ENCODE data around the gene SHANK3. TPM values are rescaled to one million over a fixed set of nuclear protein-coding genes. Genes with fewer than 3 reads are reported as not detected.

SHANK3 gene
- total RNA-seq, 1 donor from 2014 or later = not detected

GRCh38 chr22:50717709-50718351 lies 45.2 kb downstream of the SHANK3 start:
- POLR2A ChIA-PET = no interaction called here
- DNase-seq (no peak), ATAC-seq (ENCODE audit: low read depth) (no peak)
- H3K36me3 Mint-ChIP-seq (ENCODE audit: low read depth) = no peaks in the 10 kb centered on the region
- H3K4me3 Mint-ChIP-seq = no peak overlapping the region
- H3K4me1 Mint-ChIP-seq = no peaks in the 10 kb centered on the region
- CTCF ChIA-PET = no interaction called here
- H3K27me3 Mint-ChIP-seq = no peaks in the 10 kb centered on the region
- intact Hi-C loops (cut with micrococcal nuclease) = no loop called here
- TF ChIP-seq, protein P1, sequence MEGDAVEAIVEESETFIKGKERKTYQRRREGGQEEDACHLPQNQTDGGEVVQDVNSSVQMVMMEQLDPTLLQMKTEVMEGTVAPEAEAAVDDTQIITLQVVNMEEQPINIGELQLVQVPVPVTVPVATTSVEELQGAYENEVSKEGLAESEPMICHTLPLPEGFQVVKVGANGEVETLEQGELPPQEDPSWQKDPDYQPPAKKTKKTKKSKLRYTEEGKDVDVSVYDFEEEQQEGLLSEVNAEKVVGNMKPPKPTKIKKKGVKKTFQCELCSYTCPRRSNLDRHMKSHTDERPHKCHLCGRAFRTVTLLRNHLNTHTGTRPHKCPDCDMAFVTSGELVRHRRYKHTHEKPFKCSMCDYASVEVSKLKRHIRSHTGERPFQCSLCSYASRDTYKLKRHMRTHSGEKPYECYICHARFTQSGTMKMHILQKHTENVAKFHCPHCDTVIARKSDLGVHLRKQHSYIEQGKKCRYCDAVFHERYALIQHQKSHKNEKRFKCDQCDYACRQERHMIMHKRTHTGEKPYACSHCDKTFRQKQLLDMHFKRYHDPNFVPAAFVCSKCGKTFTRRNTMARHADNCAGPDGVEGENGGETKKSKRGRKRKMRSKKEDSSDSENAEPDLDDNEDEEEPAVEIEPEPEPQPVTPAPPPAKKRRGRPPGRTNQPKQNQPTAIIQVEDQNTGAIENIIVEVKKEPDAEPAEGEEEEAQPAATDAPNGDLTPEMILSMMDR (IDR thresholded peaks at IDR 0.05) = no peak
- H3K9me3 Mint-ChIP-seq = no peaks in the 10 kb centered on the region
- no peak overlapping the region for H3K27ac Mint-ChIP-seq

- no peaks in the 10 kb centered on the region for H3K27me3 Mint-ChIP-seq
- ChIA-PET CTCF (no interaction called here), POLR2A (no interaction called here)
- intact Hi-C loops (cut with micrococcal nuclease) = no loop called here
- no peaks in the 10 kb centered on the region for H3K36me3 Mint-ChIP-seq (ENCODE audit: low read depth)
- H3K27ac Mint-ChIP-seq = no peak overlapping the region
- TF ChIP-seq, protein P1 (IDR thresholded peaks at IDR 0.05) = no peak
- no peak for ATAC-seq (ENCODE audit: low read depth)
- no peak for DNase-seq
- no peak overlapping the region for H3K4me3 Mint-ChIP-seq
- H3K4me1 Mint-ChIP-seq = no peaks in the 10 kb centered on the region
- H3K9me3 Mint-ChIP-seq = no peaks in the 10 kb centered on the region
Observed at GRCh38 chr22:50718352-50718709, 45.7 kb downstream of the SHANK3 start.

- Mint-ChIP-seq H3K27me3 (no peaks in the 10 kb centered on the region), H3K4me1 (peaks cover 7% of the 10 kb centered on the region), H3K4me3 (no peak overlapping the region), H3K9me3 (no peaks in the 10 kb centered on the region), H3K36me3 (ENCODE audit: low read depth) (no peaks in the 10 kb centered on the region), H3K27ac (no peak overlapping the region)
- TF ChIP-seq, protein P1 (IDR thresholded peaks at IDR 0.05) = no peak
- intact Hi-C loops (cut with micrococcal nuclease) = no loop called here
- ChIA-PET CTCF (no interaction called here), POLR2A (no interaction called here)
- DNase-seq = no peak
- ATAC-seq (ENCODE audit: low read depth) = no peak
Observed at GRCh38 chr22:50719814-50720300, 47.2 kb downstream of the SHANK3 start.

DNA sequence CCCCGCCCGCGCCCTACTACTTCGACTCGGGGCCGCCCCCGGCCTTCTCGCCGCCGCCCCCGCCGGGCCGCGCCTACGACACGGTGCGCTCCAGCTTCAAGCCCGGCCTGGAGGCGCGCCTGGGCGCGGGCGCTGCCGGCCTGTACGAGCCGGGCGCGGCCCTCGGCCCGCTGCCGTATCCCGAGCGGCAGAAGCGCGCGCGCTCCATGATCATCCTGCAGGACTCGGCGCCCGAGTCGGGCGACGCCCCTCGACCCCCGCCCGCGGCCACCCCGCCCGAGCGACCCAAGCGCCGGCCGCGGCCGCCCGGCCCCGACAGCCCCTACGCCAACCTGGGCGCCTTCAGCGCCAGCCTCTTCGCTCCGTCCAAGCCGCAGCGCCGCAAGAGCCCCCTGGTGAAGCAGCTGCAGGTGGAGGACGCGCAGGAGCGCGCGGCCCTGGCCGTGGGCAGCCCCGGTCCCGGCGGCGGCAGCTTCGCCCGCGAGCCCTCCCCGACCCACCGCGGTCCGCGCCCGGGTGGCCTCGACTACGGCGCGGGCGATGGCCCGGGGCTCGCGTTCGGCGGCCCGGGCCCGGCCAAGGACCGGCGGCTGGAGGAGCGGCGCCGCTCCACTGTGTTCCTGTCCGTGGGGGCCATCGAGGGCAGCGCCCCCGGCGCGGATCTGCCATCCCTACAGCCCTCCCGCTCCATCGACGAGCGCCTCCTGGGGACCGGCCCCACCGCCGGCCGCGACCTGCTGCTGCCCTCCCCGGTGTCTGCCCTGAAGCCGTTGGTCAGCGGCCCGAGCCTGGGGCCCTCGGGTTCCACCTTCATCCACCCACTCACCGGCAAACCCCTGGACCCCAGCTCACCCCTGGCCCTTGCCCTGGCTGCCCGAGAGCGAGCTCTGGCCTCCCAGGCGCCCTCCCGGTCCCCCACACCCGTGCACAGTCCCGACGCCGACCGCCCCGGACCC lies 48.0 kb downstream of the SHANK3 start:
- Mint-ChIP-seq H3K36me3 (ENCODE audit: low read depth) (no peaks in the 10 kb centered on the region), H3K9me3 (no peaks in the 10 kb centered on the region), H3K27ac (no peak overlapping the region), H3K27me3 (no peaks in the 10 kb centered on the region), H3K4me3 (no peak overlapping the region), H3K4me1 (peaks cover 7% of the 10 kb centered on the region)
- CTCF ChIA-PET = no interaction called here
- POLR2A ChIA-PET = no interaction called here
- intact Hi-C loops (cut with micrococcal nuclease) = no loop called here
- ATAC-seq (ENCODE audit: low read depth) (no peak), DNase-seq (no peak)
- TF ChIP-seq, protein P1 (IDR thresholded peaks at IDR 0.05) = no peak

DNA sequence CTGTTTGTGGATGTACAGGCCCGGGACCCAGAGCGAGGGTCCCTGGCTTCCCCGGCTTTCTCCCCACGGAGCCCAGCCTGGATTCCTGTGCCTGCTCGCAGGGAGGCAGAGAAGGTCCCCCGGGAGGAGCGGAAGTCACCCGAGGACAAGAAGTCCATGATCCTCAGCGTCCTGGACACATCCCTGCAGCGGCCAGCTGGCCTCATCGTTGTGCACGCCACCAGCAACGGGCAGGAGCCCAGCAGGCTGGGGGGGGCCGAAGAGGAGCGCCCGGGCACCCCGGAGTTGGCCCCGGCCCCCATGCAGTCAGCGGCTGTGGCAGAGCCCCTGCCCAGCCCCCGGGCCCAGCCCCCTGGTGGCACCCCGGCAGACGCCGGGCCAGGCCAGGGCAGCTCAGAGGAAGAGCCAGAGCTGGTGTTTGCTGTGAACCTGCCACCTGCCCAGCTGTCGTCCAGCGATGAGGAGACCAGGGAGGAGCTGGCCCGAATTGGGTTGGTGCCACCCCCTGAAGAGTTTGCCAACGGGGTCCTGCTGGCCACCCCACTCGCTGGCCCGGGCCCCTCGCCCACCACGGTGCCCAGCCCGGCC lies 48.7 kb downstream of the SHANK3 start:
- Mint-ChIP-seq H3K4me1 (peaks cover 7% of the 10 kb centered on the region), H3K27ac (no peak overlapping the region), H3K27me3 (no peaks in the 10 kb centered on the region), H3K4me3 (no peak overlapping the region), H3K36me3 (ENCODE audit: low read depth) (no peaks in the 10 kb centered on the region), H3K9me3 (no peaks in the 10 kb centered on the region)
- CTCF ChIA-PET = no interaction called here
- no peak for ATAC-seq (ENCODE audit: low read depth)
- TF ChIP-seq, protein P1 (IDR thresholded peaks at IDR 0.05) = no peak
- DNase-seq = no peak
- intact Hi-C loops (cut with micrococcal nuclease) = no loop called here
- POLR2A ChIA-PET = no interaction called here
